Endometrial microvascular endothelial cells (primary cell): ENCODE measurements around the gene EPO. TPM values are rescaled to one million over a fixed set of nuclear protein-coding genes. Genes with fewer than 3 reads are reported as not detected.

Experiments
- in situ Hi-C: cut with HindIII; loops from 2 replicates; pipeline ENCODE4 v1.10.0; 2017; ENCODE audit warnings: low sequenced_read_pairs, low pct_unique_long_range_greater_than_20kb; ENCODE audit errors: inconsistent ontology term
- total RNA-seq: library from RNA; depleted of rRNA; stranded (reverse); fragments of >200 nt; gene quantifications from one replicate; pipeline ENCODE4 v1.2.3, GENCODE V29; 2015; ENCODE audit errors: inconsistent ontology term

Gene EPO
- total RNA-seq, 1 donor from 2014 or later: not detected

DNA sequence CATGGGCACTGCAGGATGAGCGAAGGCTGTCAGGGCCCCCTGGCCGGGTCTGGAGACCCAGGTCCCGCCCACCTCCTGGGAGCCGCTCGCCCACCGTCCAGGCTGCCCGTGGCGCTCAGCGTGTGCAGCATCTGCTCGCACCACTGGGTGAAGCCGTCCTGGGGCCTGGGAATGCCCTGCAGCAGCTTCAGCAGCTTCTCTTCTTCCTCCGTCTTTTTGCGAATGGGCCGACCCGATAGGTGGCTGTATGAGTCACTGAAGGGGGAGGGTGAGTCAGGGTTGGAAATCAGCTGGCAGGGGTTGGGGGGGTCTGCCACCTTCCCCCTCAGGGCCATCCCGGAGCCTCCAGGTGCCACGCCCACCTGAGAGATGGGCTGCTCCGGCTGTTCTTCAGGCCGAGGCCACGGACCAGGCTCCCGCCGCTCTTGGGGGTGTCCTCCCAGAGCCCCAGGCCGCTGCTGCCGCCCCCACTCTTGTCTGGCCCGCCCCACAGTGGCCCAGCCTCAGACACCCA lies 38.0 kb upstream of the EPO start:
- in situ Hi-C loops: no loop called here

DNA sequence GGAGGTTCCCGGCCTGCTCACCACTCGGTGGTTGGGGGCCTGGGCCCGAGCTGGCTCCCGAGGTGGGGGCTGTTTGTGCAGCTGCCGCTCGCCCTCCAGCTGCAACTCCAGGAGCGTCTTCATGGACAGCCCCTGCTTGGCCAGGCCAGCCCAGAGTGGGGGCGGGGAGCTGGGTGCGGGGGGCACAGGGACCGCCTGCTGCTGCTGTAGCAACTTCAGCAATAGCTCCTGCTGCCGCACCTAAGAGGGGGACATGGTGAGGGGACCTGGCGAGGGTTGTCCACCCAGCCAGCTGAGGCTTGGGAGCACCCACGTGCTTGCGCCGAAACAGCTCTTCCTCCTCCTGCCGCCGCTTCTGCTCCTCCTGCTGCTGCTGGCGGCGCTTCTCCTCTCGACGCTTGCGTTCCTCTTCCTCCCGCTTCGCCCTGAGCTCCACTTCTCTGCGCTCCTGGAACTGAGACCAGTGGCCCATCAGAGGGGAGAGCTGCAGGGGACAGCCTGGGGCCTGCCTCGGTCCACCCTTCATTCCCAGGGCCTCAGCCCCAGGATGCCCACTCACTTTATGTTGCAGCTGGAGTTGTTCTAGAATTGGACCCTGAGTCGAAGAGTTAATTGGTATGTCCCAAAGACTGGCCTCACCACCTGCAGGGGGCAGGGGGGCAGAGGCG lies 37.1 kb upstream of the EPO start:
- in situ Hi-C loops: no loop called here

DNA sequence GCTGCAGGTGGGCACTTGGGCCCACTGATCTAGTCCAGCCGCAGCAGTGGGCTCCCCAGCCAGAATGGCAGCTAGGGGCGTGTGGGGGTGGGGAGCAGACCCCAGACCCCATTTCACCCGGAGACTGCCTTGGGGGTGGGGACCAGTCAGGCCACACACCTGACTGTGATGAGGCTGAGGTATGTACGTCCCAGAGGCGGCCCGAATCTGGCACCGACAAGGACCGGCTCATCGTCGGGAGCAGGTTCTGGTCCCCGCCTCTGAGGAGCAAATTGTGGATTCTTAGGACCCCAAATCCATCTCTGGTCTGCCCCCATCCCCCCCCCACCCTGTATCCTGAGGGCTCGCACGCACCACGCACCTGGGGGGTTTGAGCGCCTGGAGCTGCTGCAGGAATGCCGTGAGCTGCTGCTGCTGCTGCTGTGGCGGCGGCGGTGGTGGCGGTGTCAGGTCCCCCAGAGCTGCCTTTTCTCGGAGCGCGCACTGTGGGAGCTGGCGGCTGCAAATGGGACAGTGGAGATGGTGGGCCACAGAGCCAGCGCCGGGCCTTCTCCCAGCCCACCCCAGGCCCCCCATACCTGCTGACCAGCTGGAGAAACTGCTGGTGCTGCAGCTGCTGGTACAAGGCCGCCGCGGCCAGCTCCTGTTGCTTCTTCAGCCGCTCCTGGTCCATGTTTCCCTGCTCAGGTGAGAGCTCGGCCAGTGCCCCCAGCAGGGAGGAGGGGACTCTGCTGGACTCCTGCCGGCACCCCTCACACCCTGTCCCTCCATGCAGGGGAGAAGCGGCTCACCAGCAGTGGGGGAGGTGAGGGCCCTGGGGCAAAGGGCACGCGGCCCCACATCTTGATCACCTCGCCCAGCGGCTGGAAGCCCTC lies 36.4 kb upstream of the EPO start:
- in situ Hi-C loops: no loop called here

DNA sequence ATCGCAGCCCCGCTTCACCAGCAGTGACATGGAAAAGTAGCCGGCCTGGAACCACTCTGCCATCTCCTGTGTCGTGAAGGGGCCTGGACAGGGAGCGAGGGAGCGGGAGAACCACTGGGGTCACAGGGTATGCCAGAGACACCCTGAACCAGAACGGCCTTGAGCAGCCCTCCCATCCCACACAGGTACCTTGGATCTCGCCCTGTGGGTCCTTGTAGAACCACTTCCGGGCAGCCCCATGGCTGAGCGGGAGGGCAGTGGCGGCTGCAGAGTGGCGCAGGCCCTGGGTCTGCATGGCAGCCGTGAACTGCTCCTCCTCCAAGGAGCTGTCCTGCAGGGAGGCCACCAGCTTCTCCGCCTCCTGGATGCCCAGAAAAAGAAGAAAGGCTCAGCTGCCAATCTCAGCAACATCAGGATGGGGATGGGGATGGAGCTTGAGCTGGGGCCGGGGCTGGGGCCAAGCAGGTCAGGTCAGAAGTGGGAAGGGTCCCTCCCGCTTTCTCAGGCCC lies 35.7 kb upstream of the EPO start:
- in situ Hi-C loops: no loop called here

DNA sequence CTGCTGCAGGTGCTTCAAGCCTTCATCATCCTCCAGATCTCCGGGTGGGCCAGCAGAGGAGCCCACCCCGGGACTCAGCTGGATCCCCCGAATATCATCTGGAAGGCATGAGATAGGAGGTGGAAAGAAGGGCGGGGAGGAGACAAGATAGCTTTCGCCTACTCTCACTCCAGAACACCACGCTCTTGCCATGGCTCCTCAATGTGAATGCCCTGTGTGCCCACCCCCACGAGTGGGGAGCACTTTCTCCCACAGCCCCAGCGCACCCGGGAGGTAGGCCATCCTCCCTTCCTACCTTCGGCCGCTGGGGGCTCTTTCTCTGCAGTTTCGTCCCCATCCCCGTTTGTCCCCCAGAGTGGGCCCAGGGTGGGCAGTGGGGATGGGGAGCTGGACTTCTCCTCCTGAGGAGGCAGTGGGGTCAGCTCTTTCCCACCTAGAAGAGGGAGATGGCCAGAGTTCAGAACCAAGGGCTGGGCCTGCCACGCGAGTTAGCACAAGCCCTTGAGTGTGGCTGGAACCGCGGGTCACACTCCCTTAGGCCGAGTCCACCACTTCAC lies 35.1 kb upstream of the EPO start:
- in situ Hi-C loops: no loop called here

DNA sequence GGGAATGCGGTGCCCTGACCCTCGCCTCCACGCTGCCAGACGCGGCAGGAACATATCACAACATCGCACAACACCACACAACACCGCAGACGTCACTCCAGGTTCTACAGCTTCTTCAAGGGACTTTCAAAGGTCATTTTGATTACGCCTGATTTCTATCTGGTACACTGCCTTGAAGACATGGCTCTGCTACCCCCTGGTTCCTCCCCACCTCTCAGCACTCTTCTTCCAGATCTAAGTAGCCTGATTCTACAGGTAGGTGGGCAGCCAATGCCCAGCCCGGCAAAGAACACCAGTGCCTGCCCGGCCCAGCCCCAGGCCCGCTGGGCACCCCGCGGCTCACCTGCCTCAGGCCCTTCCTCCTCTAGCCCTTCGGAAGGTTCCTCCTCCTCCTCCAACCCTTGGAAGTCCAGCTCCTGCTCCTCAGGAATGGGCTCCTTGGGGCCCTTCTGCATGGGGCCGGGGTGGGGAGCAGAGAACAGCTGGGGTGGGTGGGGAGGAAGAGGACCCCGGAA lies 34.6 kb upstream of the EPO start:
- in situ Hi-C loops: no loop called here

DNA sequence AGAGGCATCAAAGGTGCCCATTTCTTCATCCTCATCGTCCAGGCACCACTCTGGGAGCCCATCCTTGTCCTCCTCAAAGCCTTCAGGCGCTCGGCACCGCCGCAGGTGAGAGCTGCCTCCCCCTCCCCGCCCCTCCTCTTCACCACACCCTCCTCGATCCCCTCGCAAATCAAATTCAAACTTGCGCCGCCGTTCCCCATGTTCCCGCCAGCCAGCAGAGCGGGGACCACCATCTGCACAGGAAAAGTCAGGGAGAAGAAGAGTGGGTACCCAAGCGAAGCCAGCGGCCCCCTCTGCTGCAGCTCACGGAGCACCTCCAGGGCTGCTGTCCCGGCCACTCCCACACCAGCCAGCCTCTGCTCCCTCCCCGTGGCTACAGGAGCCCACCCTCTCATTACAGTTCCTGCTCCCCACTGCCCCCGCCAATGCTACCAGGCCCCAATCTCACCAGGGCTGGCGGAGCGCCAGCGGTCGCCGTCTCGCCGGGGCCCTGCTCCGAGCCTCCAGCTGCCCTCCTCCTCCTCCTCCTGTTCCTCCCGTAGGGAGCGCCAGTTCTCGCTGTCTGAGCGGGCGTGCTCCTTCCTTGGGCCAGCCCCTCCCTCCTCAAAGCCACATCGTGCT lies 34.0 kb upstream of the EPO start:
- in situ Hi-C loops: no loop called here

DNA sequence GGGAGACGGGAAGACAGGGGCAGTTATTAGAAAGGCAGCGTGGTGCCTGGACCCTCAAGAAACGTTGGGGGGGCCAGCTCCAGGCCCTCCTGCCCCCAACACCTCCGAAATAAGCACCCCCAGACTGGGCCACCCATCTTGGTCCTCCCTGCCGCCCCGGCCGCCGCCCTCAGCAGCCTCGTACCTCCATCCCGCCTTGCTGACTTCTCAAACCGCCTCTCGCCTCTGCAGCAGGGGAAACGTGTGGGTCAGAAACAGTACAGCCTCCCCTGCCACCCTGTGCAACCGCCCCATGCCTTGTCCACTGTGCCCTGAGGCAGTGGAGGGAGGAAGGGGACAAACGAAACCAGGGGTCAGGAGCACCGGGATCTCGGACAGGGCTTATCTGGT lies 33.5 kb upstream of the EPO start:
- in situ Hi-C loops: no loop called here

DNA sequence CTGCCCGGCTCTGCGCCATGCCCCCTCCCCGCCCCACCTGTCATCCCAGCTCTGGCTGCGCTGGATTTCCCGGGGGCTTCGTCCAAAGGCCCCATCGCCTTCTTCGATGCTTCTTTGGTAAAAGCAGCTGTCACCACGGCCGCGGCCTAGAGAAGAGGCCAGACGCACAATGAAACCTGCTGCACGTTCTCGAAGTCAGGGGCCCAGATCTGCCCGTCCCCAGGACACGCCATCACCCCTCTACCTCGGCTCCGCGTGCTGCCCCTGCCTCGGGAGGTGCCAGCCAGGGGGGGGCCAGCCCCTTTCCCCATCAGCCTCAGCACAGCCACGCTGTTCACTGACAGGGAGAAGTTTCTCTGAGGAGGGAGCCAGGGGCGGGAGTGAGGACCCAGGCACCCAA lies 33.0 kb upstream of the EPO start:
- in situ Hi-C loops: no loop called here

DNA sequence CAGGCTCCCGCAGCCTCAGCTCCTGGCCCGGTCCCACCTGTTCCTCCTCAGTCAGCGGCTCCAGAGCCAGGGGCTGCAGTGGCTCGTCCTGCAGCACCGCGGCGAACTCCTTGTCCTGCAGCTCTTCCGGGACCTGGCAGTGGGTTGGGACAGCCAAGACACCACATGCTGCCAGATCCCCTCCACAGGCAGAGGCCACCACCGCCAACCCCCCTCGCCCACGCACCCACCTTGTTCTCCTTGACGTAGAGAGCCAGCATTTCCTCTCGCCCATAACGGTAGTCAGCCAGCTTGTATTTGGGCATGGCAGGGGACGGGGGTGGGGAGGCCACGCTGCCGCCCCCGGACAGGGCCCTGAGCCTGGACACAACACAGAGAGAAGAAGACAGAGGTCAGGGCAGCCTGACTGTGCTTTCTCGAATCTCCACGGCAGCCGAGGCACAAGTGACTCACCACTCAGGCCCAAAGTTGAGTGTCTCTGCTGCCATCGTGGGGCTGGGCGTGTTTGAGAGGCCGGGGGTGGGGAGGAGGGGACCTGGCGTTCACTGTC lies 32.4 kb upstream of the EPO start:
- in situ Hi-C loops: no loop called here

DNA sequence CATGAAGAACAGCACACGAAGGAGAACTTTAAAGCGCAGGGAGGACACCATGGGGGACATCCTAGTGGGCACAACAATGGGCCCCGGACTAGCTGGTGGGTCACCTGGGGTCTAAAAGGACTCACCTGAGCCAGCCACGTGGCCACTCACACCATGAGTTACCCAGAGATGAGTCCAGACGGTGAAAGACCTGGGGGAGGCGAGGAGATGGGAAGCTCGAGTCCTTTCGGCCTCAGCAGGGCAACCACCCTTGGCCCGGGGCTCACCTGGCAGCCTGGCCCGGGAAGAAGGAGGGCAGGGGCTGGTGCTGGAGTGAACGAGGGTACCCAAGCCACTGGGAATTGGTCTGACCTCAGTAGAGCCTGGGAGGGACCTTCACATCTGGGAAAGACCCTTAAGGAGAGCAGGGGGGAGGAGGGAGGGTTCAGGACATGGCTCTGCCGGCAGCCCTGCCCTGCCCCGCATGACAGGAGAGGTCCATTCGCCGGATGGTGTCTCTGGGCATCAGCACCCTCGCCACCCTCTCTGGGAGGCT lies 31.9 kb upstream of the EPO start:
- in situ Hi-C loops: no loop called here

DNA sequence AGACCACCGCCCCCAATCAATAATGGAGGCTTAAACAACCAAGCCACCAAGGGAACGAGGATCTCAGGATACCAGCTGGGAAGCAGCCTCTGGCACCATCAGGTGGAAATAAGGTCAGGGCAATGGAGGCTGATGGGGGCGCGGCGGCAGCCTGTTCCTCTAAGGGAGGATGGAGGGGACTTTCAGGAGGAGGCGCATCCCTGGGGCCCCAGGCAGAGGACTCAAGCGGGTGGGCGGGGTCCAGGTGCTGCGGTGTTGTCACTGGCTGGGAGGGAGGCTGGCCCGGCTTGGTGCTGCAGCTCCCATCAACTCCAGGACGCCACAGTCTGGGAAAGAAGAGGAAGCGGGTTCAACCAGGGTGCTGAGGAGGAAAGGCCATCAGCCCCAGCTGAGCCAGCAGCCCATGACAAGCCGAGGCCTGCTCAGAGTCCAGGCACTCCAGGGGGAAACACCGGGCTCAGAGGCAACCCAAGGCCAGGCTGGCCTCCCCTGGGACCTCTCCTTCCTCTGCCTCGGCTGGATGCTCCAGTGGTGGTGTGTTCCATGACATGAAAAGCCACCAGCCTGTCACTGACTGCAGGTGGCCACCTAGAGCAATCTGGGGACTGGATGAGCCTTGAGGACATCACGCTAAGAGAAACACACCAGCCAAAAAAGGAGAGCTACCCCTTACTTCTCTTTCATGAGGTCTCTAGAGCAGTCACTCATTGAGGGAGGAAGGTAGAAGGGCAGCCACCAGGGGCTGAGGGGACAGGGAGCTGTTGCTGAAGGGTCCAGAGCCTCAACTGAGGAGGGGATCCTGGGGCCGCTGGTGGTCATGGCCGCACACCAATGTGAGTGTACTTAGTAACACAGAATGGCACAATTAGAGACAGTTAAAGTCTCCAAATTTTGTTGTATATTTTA lies 30.8 kb upstream of the EPO start:
- in situ Hi-C loops: no loop called here

DNA sequence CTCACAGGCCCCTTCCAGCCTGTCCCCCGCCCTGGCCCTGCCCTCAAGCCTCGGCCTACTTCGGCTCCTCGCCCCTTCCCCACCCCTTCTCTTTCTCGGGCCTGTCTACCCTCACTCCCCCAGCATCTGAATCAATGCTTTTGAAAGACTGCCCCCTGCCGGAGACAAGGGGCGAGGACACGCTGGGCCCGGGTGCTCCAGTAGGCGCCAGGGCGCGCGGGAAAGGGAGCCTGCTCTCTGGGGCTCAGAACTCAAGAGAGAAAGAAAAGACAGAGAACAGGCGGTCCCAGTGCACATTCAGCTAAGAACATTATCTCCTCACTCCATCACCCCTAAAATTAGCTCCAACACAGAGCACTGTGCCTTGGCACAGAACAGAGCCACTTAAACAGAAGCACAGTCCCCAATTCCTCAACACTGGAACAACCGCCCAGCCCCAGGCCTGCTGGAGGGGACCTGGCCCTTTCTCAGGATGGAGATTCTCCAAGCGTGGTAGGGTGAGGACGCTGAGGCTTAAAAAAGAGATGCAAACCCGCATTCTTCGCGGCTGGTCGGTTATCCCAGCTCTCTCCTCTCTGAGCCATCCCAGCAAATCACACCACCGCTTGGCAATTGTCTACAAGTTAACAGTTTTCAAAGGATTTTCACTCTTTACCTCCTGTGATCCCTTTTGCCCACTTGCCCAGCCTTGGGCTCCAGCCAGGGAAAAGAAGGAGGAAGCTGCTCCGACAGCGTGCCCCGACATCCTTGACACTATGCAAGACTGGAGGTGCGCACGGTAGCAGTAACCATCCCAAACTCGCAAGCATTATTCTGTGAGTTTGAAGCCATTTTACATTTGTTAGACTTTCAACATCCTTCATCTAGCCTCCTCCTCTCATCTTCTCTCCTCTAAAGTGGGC lies 28.3 kb upstream of the EPO start:
- in situ Hi-C loops: no loop called here

DNA sequence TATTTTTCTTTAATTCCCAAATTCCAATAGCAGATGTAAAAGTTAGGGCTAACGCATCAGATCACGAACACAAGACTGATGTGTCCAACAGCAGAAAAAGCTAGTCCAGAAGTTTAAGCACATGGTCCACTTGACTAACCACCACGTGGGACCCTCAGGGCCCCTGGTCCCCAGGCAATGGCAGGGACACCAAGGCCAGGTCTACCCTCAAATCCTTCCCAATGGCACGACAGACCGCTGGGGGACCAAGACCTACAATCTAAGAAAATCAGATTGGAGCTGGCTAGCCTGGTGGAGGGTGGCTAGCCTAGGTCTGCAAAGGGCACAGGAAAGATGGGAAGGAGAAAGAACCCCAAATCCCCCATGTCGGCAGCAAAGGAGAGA lies 27.7 kb upstream of the EPO start:
- in situ Hi-C loops: no loop called here

DNA sequence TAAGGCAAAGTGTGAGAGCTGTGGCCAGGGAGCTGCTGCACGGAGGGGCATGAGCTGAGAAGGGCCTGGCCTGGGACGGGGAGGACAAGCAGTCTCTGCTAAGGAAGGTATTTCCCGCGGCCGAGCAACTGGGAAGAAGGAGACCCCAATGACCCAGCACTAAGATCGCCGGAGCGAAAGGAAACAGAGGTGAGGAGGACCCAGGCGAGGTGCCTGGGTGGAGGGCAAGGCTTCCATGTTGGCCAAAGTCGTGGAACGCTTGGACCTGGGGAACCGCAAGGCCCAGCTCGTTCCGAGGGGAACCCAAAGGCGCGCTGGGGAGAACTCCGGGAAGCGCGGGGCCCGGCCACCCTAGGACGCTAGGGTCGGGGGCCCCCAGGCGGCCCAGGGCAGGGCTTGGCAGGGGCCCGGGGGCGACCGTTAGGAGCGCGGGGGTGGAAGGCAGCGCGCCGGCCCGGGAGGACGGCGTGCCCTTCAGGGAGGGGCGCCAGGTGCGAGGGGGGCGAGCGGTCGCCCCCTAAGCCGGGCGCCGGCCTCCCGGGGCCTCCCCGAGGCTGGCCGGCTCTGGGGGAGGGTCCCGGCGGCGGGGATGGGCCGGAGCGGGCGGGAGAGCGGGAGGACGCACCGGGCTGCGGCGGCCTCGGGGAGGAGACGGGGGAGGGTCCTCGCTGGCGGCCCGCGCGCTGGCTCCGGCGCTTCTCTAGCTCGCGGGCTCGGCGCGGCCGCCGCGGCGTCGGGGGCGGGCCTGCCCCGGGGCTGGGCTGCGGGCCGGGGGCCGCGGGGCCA lies 26.8 kb upstream of the EPO start:
- in situ Hi-C loops: no loop called here

DNA sequence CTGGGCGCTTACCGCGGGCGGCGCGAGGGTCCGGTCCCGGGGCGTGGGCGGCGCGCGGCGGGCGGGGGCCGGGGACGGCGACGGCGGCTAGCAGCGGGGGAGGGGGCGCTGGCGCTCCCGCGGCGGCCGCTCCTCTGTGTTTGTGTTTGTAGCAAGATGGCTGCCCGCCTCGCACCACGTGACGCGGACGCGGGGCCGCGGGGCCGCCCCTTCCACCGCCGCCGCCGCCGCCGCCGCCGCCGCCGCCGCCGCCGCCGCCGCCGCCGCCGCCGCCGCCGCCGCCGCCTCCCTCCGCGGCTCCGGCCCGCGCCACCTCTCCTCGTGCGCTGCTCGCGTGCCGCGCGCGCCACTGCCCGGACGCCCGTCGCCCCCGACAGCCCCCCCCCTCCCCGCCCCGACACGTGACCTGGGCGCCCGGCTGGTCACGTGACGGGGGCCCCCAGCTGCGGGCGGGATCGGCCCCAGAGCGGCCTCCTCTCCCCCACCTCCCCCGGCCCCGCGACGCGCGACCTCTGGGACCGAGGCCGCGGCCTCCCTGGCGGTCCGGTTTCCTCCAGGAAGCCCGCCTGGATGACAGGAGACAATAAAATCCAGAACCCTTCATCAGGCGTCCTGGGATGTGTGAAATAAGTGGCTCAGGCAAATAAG lies 26.0 kb upstream of the EPO start, which contains the start of gene GIGYF1:
Gene GIGYF1 (minus strand): TSS at position 153 of the 648 bp plus-strand sequence. CDS start 6,012 bp downstream, outside the sequence.
- in situ Hi-C loops: no loop called here
